ENCODE data around the gene DENND1B.

Gene DENND1B

DNA sequence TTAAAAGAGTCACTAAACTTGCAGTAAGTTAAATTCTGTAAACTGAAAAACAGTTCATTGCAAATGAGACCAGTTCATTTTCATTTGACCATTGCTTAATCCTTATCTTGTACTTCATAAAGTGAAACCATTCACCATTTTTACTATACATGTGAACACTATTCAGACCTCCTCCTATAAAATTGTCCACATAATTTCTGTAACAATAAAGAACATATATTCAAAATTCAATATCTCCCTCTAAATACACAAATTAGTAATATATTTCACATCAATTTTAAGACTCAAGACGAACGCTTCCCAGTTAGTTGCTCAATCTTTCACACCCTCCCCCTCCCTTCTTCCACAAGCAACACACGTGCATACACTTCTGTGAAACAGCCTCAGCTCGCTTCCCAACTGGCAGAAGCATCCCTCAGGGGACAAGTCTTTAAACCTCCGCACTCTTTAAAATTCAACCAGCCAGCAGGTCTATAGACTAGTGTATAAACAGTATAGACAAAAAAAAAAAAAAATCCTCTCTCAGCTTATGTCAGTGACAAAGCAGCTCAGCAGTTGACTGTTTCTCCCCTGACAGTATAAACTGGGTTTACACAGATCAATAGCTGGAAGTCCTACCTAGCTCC, 99.6 kb downstream of the DENND1B start:
- Histone ChIP-seq H3K27me3 (replicated peaks; ENCODE audit: insufficient read depth, low read length) (no peaks in the 10 kb centered on the region), H3K4me2 (ENCODE audit: low read depth, low read length) (no peak overlapping the region)
- DNase-seq: no peak

DNA sequence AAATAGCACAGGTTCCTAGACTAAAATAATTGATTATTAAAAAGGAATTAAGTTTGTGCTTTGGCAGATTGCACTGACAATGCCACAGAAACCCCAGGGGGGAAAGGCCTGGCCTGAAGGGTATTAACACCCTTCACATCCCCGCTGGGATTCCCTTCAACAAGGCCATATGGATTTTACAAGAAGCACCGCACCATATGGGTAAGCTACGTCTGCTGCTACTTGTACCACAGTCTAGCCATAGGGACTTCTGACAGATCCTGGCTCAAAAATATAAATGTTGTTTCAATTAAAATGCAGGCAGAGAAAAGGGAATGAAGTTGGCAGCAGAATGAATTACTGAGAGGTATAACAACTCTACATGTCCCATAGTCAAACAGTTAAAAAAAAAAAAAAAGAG, 101.0 kb downstream of the DENND1B start:
- TF ChIP-seq, protein P1, sequence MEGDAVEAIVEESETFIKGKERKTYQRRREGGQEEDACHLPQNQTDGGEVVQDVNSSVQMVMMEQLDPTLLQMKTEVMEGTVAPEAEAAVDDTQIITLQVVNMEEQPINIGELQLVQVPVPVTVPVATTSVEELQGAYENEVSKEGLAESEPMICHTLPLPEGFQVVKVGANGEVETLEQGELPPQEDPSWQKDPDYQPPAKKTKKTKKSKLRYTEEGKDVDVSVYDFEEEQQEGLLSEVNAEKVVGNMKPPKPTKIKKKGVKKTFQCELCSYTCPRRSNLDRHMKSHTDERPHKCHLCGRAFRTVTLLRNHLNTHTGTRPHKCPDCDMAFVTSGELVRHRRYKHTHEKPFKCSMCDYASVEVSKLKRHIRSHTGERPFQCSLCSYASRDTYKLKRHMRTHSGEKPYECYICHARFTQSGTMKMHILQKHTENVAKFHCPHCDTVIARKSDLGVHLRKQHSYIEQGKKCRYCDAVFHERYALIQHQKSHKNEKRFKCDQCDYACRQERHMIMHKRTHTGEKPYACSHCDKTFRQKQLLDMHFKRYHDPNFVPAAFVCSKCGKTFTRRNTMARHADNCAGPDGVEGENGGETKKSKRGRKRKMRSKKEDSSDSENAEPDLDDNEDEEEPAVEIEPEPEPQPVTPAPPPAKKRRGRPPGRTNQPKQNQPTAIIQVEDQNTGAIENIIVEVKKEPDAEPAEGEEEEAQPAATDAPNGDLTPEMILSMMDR (IDR thresholded peaks at IDR 0.05; ENCODE audit: low read length): no peak
- TF ChIP-seq EZH2 (optimal IDR thresholded peaks at IDR 0.05; ENCODE audit: low read depth, low read length) (no peak), EZH2phosphoT487 (IDR thresholded peaks at IDR 0.05; ENCODE audit: low read length) (no peak)
- Histone ChIP-seq H3K36me3 (replicated peaks; ENCODE audit: insufficient read depth, low read length) (no peaks in the 10 kb centered on the region; the same call in 1 of the 2 replicates), H3K4me1 (ENCODE audit: low read length) (no peaks in the 10 kb centered on the region), H3K27ac (ENCODE audit: low read length) (no peak overlapping the region), H3K4me2 (ENCODE audit: low read depth, low read length) (no peak overlapping the region), H3K9me3 (replicated peaks; ENCODE audit: insufficient read depth, low read length) (no peaks in the 10 kb centered on the region), H4K20me1 (ENCODE audit: insufficient read depth, low read length) (peaks cover 9% of the 10 kb centered on the region), H3K4me3 (ENCODE audit: low read length) (no peak overlapping the region), H2AFZ (ENCODE audit: low read length) (no peak overlapping the region), H3K79me2 (ENCODE audit: low read length) (peaks cover 74% of the 10 kb centered on the region), H3K27me3 (replicated peaks; ENCODE audit: insufficient read depth, low read length) (no peaks in the 10 kb centered on the region), H3K9ac (ENCODE audit: low read length) (no peak overlapping the region), H3F3A (ENCODE audit: insufficient read depth, low read length) (peaks cover 3% of the 10 kb centered on the region), H3K9me2 (replicated peaks; ENCODE audit: insufficient read depth, low read length) (no peaks in the 10 kb centered on the region)
- no peak for DNase-seq

More for the DNA sequence above, 99.6 kb downstream of the DENND1B start:
- Histone ChIP-seq H3K9me3 (replicated peaks; ENCODE audit: insufficient read depth, low read length) (no peaks in the 10 kb centered on the region), H3K4me1 (ENCODE audit: low read length) (no peaks in the 10 kb centered on the region), H3K4me3 (ENCODE audit: low read length) (no peak overlapping the region), H2AFZ (ENCODE audit: low read length) (no peak overlapping the region), H3K36me3 (replicated peaks; ENCODE audit: insufficient read depth, low read length) (no peaks in the 10 kb centered on the region), H4K20me1 (ENCODE audit: insufficient read depth, low read length) (peaks cover 9% of the 10 kb centered on the region), H3K27ac (ENCODE audit: low read length) (no peak overlapping the region), H3K9me2 (replicated peaks; ENCODE audit: insufficient read depth, low read length) (no peaks in the 10 kb centered on the region), H3F3A (ENCODE audit: insufficient read depth, low read length) (peaks cover 3% of the 10 kb centered on the region), H3K9ac (ENCODE audit: low read length) (no peak overlapping the region), H3K79me2 (ENCODE audit: low read length) (peaks cover 81% of the 10 kb centered on the region)
- TF ChIP-seq EZH2phosphoT487 (IDR thresholded peaks at IDR 0.05; ENCODE audit: low read length) (no peak), EZH2 (optimal IDR thresholded peaks at IDR 0.05; ENCODE audit: low read depth, low read length) (no peak)
- TF ChIP-seq, protein P1 (IDR thresholded peaks at IDR 0.05; ENCODE audit: low read length): no peak

DNA sequence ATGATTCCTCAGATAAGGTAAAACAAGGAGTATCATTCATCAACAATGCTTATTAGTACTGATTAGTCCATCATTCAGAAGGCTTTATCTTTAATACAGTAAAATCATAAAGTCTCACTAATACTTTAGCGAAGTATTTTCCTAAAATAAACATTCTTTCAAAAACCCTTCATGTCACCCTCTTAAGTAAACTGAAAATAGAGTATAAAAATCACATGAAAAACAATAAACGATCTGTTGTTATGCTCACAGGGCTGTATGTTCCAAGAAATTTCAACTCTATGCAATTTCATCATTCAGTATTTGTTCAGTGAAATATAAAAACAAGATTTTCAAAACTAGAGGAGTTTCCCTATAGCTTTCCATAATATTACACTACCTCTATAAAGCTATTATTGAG, 102.0 kb downstream of the DENND1B start:
- no peak for DNase-seq
- no peak overlapping the region for H3K27ac ChIP-seq (ENCODE audit: low read length)

More for the DNA sequence above, 102.0 kb downstream of the DENND1B start:
- Histone ChIP-seq H3F3A (ENCODE audit: insufficient read depth, low read length) (peaks cover 3% of the 10 kb centered on the region; the same call in 1 of the 2 replicates), H3K9ac (ENCODE audit: low read length) (no peak overlapping the region), H3K27me3 (replicated peaks; ENCODE audit: insufficient read depth, low read length) (no peaks in the 10 kb centered on the region), H3K4me1 (ENCODE audit: low read length) (no peaks in the 10 kb centered on the region), H3K4me3 (ENCODE audit: low read length) (no peak overlapping the region), H3K9me2 (replicated peaks; ENCODE audit: insufficient read depth, low read length) (no peaks in the 10 kb centered on the region), H4K20me1 (ENCODE audit: insufficient read depth, low read length) (peaks cover 9% of the 10 kb centered on the region), H3K9me3 (replicated peaks; ENCODE audit: insufficient read depth, low read length) (no peaks in the 10 kb centered on the region), H3K36me3 (replicated peaks; ENCODE audit: insufficient read depth, low read length) (no peaks in the 10 kb centered on the region; the same call in 1 of the 2 replicates), H3K4me2 (ENCODE audit: low read depth, low read length) (no peak overlapping the region), H3K79me2 (ENCODE audit: low read length) (peaks cover 74% of the 10 kb centered on the region), H2AFZ (ENCODE audit: low read length) (no peak overlapping the region)
- TF ChIP-seq EZH2phosphoT487 (IDR thresholded peaks at IDR 0.05; ENCODE audit: low read length) (no peak), EZH2 (optimal IDR thresholded peaks at IDR 0.05; ENCODE audit: low read depth, low read length) (no peak)
- TF ChIP-seq, protein P1 (IDR thresholded peaks at IDR 0.05; ENCODE audit: low read length): no peak

All from MM.1S (cell line).